IPS-20b (cell line): Measurements from ENCODE around the gene NID1.
"Not testable (repeated sequence)": the region's sequence is repeated elsewhere in the genome, so short reads cannot be mapped to it uniquely, and the experiment has no call there.

Experiments
- H3K27ac ChIP-seq: one replicate; pipeline ENCODE4 v1.5.1; 2013; ENCODE audit warnings: low read length
- H3K27me3 ChIP-seq: 2 replicates; pipeline ENCODE4 v1.6.1; 2013; ENCODE audit warnings: mild to moderate bottlenecking, low read length, inconsistent platforms; ENCODE audit not compliant: insufficient read depth
- H3K36me3 ChIP-seq: 2 replicates; pipeline ENCODE4 v1.6.1; 2013; ENCODE audit warnings: low read depth, mild to moderate bottlenecking, inconsistent platforms, low read length, moderate library complexity; ENCODE audit not compliant: insufficient read depth
- H3K4me1 ChIP-seq: 2 replicates; pipeline ENCODE4 v1.6.1; 2013; ENCODE audit warnings: mild to moderate bottlenecking, control low read depth, inconsistent platforms, low read length, moderate library complexity; ENCODE audit not compliant: insufficient read depth
- H3K4me3 ChIP-seq: 2 replicates; pipeline ENCODE4 v1.5.1; 2013; ENCODE audit warnings: mild to moderate bottlenecking, low read length, inconsistent platforms
- H3K9ac ChIP-seq: 2 replicates; pipeline ENCODE4 v1.6.1; 2013; ENCODE audit warnings: low read depth, mild to moderate bottlenecking, inconsistent platforms, low read length, moderate library complexity
- H3K9me3 ChIP-seq: 2 replicates; pipeline ENCODE4 v1.6.1; 2013; ENCODE audit warnings: mild to moderate bottlenecking, low read depth, low read length, inconsistent platforms; ENCODE audit not compliant: insufficient read depth

NID1 gene

GRCh38 chr1:236103059-236103458 lies 38.2 kb upstream of the NID1 start:
- Histone ChIP-seq H3K27me3 (peaks cover 10% of the 10 kb centered on the region), H3K9me3 (no peaks in the 10 kb centered on the region), H3K4me1 (peaks cover 7% of the 10 kb centered on the region; the same call in 1 of the 2 replicates), H3K36me3 (no peaks in the 10 kb centered on the region), H3K9ac (peak overlapping the region; percentile 23; the same call in 1 of the 2 replicates), H3K27ac (no peak overlapping the region), H3K4me3 (peak overlapping the region; percentile 31; the same call in 1 of the 2 replicates)

- peaks cover 10% of the 10 kb centered on the region for H3K27me3 ChIP-seq
- peaks cover 7% of the 10 kb centered on the region; the same call in 1 of the 2 replicates for H3K4me1 ChIP-seq
- H3K4me3 ChIP-seq, result no peak overlapping the region
- H3K27ac ChIP-seq, result no peak overlapping the region
- no peaks in the 10 kb centered on the region for H3K9me3 ChIP-seq
- H3K9ac ChIP-seq, result no peak overlapping the region
- H3K36me3 ChIP-seq, result no peaks in the 10 kb centered on the region
Observed at GRCh38 chr1:236102611-236103010, 37.7 kb upstream of the NID1 start.

GRCh38 chr1:236101233-236102200 lies 36.6 kb upstream of the NID1 start:
- Histone ChIP-seq H3K27ac (no peak overlapping the region), H3K9ac (no peak overlapping the region), H3K36me3 (no peaks in the 10 kb centered on the region), H3K4me3 (no peak overlapping the region), H3K27me3 (peaks cover 10% of the 10 kb centered on the region), H3K4me1 (peaks cover 7% of the 10 kb centered on the region; the same call in 1 of the 2 replicates), H3K9me3 (peaks cover 2% of the 10 kb centered on the region; the same call in 1 of the 2 replicates)

- H3K27me3 ChIP-seq, result peaks cover 10% of the 10 kb centered on the region
- H3K27ac ChIP-seq, result no peak overlapping the region
- H3K4me1 ChIP-seq, result peaks cover 7% of the 10 kb centered on the region; the same call in 1 of the 2 replicates
- H3K9ac ChIP-seq, result no peak overlapping the region
- no peak overlapping the region for H3K4me3 ChIP-seq
- peaks cover 10% of the 10 kb centered on the region; the same call in 1 of the 2 replicates for H3K9me3 ChIP-seq
- H3K36me3 ChIP-seq, result no peaks in the 10 kb centered on the region
Observed at GRCh38 chr1:236100799-236101198, 35.9 kb upstream of the NID1 start.

- peaks cover 5% of the 10 kb centered on the region for H3K27me3 ChIP-seq
- H3K4me3 ChIP-seq, result no peak overlapping the region
- H3K36me3 ChIP-seq, result no peaks in the 10 kb centered on the region
- H3K27ac ChIP-seq, result no peak overlapping the region
- peaks cover 11% of the 10 kb centered on the region; the same call in 1 of the 2 replicates for H3K9me3 ChIP-seq
- peaks cover 7% of the 10 kb centered on the region; the same call in 1 of the 2 replicates for H3K4me1 ChIP-seq
- H3K9ac ChIP-seq, result no peak overlapping the region
Observed at GRCh38 chr1:236099355-236099974, 34.6 kb upstream of the NID1 start.

- Histone ChIP-seq H3K36me3 (no peaks in the 10 kb centered on the region), H3K27ac (no peak overlapping the region), H3K27me3 (no peaks in the 10 kb centered on the region), H3K9me3 (peaks cover 11% of the 10 kb centered on the region; the same call in 1 of the 2 replicates), H3K4me1 (peaks cover 5% of the 10 kb centered on the region; the same call in 1 of the 2 replicates), H3K4me3 (no peak overlapping the region), H3K9ac (no peak overlapping the region)
Observed at GRCh38 chr1:236098267-236098666, 33.4 kb upstream of the NID1 start.

- H3K27ac ChIP-seq, H3K36me3 ChIP-seq, H3K9ac ChIP-seq, H3K27me3 ChIP-seq, H3K4me1 ChIP-seq, H3K4me3 ChIP-seq: not testable (repeated sequence)
- peaks cover 11% of the 10 kb centered on the region; the same call in 1 of the 2 replicates for H3K9me3 ChIP-seq
Observed at GRCh38 chr1:236096660-236097482, 32.0 kb upstream of the NID1 start.

GRCh38 chr1:236095705-236096520 lies 31.0 kb upstream of the NID1 start:
- no peaks in the 10 kb centered on the region for H3K36me3 ChIP-seq
- peaks cover 11% of the 10 kb centered on the region; the same call in 1 of the 2 replicates for H3K9me3 ChIP-seq
- H3K27ac ChIP-seq, result no peak overlapping the region
- no peak overlapping the region for H3K4me3 ChIP-seq
- no peaks in the 10 kb centered on the region for H3K4me1 ChIP-seq
- no peaks in the 10 kb centered on the region for H3K27me3 ChIP-seq
- no peak overlapping the region for H3K9ac ChIP-seq

GRCh38 chr1:236092899-236093298 lies 28.0 kb upstream of the NID1 start:
- Histone ChIP-seq H3K27me3 (no peaks in the 10 kb centered on the region), H3K9me3 (peaks cover 11% of the 10 kb centered on the region; the same call in 1 of the 2 replicates), H3K4me1 (no peaks in the 10 kb centered on the region), H3K4me3 (no peak overlapping the region), H3K36me3 (no peaks in the 10 kb centered on the region), H3K9ac (no peak overlapping the region), H3K27ac (no peak overlapping the region)

GRCh38 chr1:236091933-236092318 lies 27.0 kb upstream of the NID1 start:
- H3K9ac ChIP-seq, result no peak overlapping the region
- H3K36me3 ChIP-seq, result no peaks in the 10 kb centered on the region
- H3K4me3 ChIP-seq, result no peak overlapping the region
- H3K27me3 ChIP-seq, result no peaks in the 10 kb centered on the region
- no peaks in the 10 kb centered on the region for H3K4me1 ChIP-seq
- H3K27ac ChIP-seq, result no peak overlapping the region
- peaks cover 11% of the 10 kb centered on the region; the same call in 1 of the 2 replicates for H3K9me3 ChIP-seq
